Measurements from ENCODE around the gene UBE2E1.

- no peak for TF ChIP-seq EZH2 (IDR thresholded peaks at IDR 0.05; ENCODE audit: low read depth)
- no peak for TF ChIP-seq CTCF (conservative IDR thresholded peaks at IDR 0.05)
These were observed 27.3 kb upstream of the UBE2E1 start for GRCh38 chr3:23778446-23778845.

Data from PC-9 (cell line).